Fibroblast of lung (primary cell): ENCODE measurements around the gene MCCC1.
"Not testable (repeated sequence)": the region's sequence is repeated elsewhere in the genome, so short reads cannot be mapped to it uniquely, and the experiment has no call there.

Source experiments
- EZH2 ChIP-seq: IDR thresholded peaks from 2 replicates; pipeline ENCODE4 v1.5.1; 2012; ENCODE audit warnings: low read length, control low read depth, mild to moderate bottlenecking; ENCODE audit errors: missing control alignments
- TF ChIP-seq, protein P1 (sequence below), 2 donors: IDR thresholded peaks in 1 of 2; conservative IDR thresholded peaks in 1 of 2; 1 replicate in 1 of 2; 2 replicates in 1 of 2; pipeline ENCODE4 v1.5.1; 2011 to 2012; ENCODE audit warnings: low read length in 2 of 2, control low read depth in 1 of 2, inconsistent platforms in 1 of 2, low read depth in 1 of 2, mild to moderate bottlenecking in 1 of 2

DNA sequence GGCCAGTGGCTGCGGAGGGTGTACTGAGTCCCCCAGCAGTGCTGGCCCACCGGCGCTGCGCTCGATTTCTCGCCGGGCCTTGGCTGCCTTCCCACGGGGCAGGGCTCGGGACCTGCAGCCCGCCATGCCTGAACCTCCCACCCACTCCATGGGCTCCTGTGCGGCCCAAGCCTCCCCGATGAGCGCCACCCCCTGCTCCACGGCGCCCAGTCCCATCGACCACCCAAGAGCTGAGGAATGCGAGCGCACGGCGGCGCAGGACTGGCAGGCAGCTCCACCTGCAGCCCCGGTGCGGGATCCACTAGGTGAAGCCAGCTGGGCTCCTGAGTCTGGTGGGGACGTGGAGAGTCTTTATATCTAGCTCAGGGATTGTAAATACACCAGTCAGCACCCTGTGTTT, 1.7 kb upstream of the MCCC1 start:
- TF ChIP-seq, protein P1, sequence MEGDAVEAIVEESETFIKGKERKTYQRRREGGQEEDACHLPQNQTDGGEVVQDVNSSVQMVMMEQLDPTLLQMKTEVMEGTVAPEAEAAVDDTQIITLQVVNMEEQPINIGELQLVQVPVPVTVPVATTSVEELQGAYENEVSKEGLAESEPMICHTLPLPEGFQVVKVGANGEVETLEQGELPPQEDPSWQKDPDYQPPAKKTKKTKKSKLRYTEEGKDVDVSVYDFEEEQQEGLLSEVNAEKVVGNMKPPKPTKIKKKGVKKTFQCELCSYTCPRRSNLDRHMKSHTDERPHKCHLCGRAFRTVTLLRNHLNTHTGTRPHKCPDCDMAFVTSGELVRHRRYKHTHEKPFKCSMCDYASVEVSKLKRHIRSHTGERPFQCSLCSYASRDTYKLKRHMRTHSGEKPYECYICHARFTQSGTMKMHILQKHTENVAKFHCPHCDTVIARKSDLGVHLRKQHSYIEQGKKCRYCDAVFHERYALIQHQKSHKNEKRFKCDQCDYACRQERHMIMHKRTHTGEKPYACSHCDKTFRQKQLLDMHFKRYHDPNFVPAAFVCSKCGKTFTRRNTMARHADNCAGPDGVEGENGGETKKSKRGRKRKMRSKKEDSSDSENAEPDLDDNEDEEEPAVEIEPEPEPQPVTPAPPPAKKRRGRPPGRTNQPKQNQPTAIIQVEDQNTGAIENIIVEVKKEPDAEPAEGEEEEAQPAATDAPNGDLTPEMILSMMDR (conservative IDR thresholded peaks at IDR 0.05 in 1 of 2, IDR thresholded peaks at IDR 0.05 in 1 of 2; ENCODE audit: low read depth in 1 of 2, low read length in 2 of 2), result not testable (repeated sequence)
- TF ChIP-seq EZH2, result not testable (repeated sequence)
